Hepatocyte (in vitro differentiated cells): ENCODE measurements around the gene OR2A1.
"Not testable (repeated sequence)": the region's sequence is repeated elsewhere in the genome, so short reads cannot be mapped to it uniquely, and the experiment has no call there.

Experiments used
- EZH2 ChIP-seq: fragments of 200-600 bp; sonication (generic); IDR thresholded peaks from 2 replicates; pipeline ENCODE4 v1.6.1; 2016; ENCODE audit warnings: antibody characterized with exemption, mild to moderate bottlenecking, borderline replicate concordance
- TF ChIP-seq, protein P1 (sequence below): fragments of 200-600 bp; sonication (generic); IDR thresholded peaks from 2 replicates; pipeline ENCODE4 v1.5.1; 2016; ENCODE audit warnings: antibody characterized with exemption, mild to moderate bottlenecking; ENCODE audit not compliant: poor library complexity

DNA sequence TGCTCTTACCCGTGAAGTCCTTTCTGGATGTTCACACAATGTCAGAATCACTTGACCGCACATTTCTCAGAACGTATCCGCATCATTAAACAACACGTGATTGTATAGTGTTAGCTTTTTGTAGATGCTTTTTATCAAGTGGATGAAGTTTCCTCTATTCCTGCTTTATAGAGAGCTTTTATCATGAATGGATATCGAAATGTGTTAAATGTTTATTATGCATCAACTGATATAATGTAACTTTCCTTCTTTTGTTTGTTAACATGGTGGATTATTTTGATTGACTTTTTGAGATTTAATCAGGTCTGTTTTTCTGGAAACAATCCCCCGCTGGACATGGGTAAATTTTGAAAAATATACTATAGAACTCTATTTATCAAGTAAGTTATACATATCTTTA lies 47.5 kb upstream of the OR2A1 start, which contains the start of gene OR2A7:
- TF ChIP-seq, protein P1, sequence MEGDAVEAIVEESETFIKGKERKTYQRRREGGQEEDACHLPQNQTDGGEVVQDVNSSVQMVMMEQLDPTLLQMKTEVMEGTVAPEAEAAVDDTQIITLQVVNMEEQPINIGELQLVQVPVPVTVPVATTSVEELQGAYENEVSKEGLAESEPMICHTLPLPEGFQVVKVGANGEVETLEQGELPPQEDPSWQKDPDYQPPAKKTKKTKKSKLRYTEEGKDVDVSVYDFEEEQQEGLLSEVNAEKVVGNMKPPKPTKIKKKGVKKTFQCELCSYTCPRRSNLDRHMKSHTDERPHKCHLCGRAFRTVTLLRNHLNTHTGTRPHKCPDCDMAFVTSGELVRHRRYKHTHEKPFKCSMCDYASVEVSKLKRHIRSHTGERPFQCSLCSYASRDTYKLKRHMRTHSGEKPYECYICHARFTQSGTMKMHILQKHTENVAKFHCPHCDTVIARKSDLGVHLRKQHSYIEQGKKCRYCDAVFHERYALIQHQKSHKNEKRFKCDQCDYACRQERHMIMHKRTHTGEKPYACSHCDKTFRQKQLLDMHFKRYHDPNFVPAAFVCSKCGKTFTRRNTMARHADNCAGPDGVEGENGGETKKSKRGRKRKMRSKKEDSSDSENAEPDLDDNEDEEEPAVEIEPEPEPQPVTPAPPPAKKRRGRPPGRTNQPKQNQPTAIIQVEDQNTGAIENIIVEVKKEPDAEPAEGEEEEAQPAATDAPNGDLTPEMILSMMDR, result not testable (repeated sequence)
- TF ChIP-seq EZH2, result not testable (repeated sequence)
